ENCODE data around the gene ITGBL1. TPM values are rescaled to one million over a fixed set of nuclear protein-coding genes. Genes with fewer than 3 reads are reported as not detected.

Gene ITGBL1
- polyA plus RNA-seq, 1 experiment, result 73.7 TPM

DNA sequence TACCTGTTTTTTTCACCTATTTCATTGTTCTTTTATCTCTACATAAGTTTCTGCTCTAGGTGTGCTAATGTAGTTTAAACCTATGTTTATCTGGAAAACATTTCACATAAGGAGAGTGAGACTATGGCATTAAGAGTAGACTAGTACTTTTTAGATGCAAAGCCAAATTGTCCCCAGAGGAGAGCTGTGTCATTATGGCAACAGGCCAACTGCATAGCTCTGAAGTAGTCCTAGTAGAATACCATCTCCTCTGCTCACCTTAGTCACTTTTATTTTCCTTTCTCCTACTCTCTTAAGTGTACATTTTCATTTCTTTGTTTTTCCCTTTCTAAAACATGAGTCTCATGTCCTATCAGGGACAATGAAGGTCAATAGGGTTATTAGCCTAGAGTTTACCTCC, 123.1 kb downstream of the ITGBL1 start:
- CTCF ChIA-PET, result no interaction called here
- H3K36me3 ChIP-seq (ENCODE audit: control insufficient read depth, insufficient read depth, low read length), result no peaks in the 10 kb centered on the region
- TF ChIP-seq, protein P1, sequence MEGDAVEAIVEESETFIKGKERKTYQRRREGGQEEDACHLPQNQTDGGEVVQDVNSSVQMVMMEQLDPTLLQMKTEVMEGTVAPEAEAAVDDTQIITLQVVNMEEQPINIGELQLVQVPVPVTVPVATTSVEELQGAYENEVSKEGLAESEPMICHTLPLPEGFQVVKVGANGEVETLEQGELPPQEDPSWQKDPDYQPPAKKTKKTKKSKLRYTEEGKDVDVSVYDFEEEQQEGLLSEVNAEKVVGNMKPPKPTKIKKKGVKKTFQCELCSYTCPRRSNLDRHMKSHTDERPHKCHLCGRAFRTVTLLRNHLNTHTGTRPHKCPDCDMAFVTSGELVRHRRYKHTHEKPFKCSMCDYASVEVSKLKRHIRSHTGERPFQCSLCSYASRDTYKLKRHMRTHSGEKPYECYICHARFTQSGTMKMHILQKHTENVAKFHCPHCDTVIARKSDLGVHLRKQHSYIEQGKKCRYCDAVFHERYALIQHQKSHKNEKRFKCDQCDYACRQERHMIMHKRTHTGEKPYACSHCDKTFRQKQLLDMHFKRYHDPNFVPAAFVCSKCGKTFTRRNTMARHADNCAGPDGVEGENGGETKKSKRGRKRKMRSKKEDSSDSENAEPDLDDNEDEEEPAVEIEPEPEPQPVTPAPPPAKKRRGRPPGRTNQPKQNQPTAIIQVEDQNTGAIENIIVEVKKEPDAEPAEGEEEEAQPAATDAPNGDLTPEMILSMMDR (IDR thresholded peaks at IDR 0.05; ENCODE audit: insufficient read depth, low read depth, low read length), result no peak
- no peak for DNase-seq (ENCODE audit: low read depth)
- POLR2A ChIA-PET, result no interaction called here
- H3K4me3 ChIP-seq (ENCODE audit: low read depth, low read length), result no peak overlapping the region
- H3K27me3 ChIP-seq (ENCODE audit: control insufficient read depth, insufficient read depth, low read length), result no peaks in the 10 kb centered on the region

- POLR2A ChIA-PET, result no interaction called here
- Histone ChIP-seq H3K36me3 (ENCODE audit: control insufficient read depth, insufficient read depth, low read length) (no peaks in the 10 kb centered on the region), H3K27me3 (ENCODE audit: control insufficient read depth, insufficient read depth, low read length) (no peaks in the 10 kb centered on the region), H3K4me3 (ENCODE audit: low read depth, low read length) (no peak overlapping the region)
- no peak for DNase-seq (ENCODE audit: low read depth)
- CTCF ChIA-PET, result no interaction called here
- TF ChIP-seq, protein P1 (IDR thresholded peaks at IDR 0.05; ENCODE audit: insufficient read depth, low read depth, low read length), result no peak
These were observed 124.0 kb downstream of the ITGBL1 start for GRCh38 chr13:101576455-101576854.

DNA sequence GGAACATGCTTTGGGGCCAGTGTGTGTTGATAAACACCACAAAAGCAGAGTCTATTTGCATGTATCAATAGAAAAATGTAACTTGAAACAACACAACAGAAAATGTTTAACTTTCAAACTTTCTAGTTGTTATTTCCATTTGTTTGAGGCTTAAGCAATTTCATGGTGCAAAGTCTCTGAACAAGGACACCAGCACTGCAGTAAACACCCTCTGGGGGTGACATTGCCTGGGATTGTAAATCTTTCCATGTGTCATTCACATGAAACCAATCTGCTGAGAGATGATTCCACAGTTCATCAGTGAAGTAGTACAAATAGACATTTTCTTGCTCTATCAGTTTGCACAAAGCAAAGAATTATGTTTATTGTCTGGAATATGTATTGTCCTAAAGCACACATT, 124.5 kb downstream of the ITGBL1 start:
- H3K27me3 ChIP-seq (ENCODE audit: control insufficient read depth, insufficient read depth, low read length), result no peaks in the 10 kb centered on the region
- TF ChIP-seq, protein P1 (IDR thresholded peaks at IDR 0.05; ENCODE audit: insufficient read depth, low read depth, low read length), result no peak
- H3K36me3 ChIP-seq (ENCODE audit: control insufficient read depth, insufficient read depth, low read length), result no peaks in the 10 kb centered on the region
- no peak for DNase-seq (ENCODE audit: low read depth)
- no peak overlapping the region for H3K4me3 ChIP-seq (ENCODE audit: low read depth, low read length)
- ChIA-PET POLR2A (no interaction called here), CTCF (no interaction called here)

DNA sequence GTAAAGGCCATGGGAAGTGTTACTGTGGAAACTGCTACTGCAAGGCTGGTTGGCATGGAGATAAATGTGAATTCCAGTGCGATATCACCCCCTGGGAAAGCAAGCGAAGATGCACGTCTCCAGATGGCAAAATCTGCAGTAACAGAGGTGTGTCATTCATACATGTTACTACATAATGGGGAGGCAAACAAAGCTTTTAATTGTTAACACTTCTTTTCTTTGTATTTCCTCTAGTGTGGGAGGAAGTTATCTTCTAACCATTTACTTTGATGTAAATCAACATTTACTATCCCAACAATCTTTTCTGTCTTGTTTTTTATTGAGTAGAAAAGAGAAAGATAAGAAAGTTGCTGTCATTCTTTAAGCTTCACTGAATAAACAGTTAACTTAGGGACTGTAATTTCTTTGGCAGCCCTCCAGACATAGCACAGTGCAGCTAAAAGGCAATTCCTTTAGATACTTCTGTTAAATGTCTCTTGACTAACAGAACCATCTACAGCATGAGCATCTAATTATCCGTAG, 126.9 kb downstream of the ITGBL1 start:
- POLR2A ChIA-PET, result interaction anchor here (0.6 kb wide), 1 partner anchor 448 kb away, joined by 3 read pairs; no protein-coding TSS in a partner anchor
- no peak for DNase-seq (ENCODE audit: low read depth)
- H3K27me3 ChIP-seq (ENCODE audit: control insufficient read depth, insufficient read depth, low read length), result no peaks in the 10 kb centered on the region
- H3K4me3 ChIP-seq (ENCODE audit: low read depth, low read length), result no peak overlapping the region
- H3K36me3 ChIP-seq (ENCODE audit: control insufficient read depth, insufficient read depth, low read length), result no peaks in the 10 kb centered on the region
- CTCF ChIA-PET, result no interaction called here
- TF ChIP-seq, protein P1 (IDR thresholded peaks at IDR 0.05; ENCODE audit: insufficient read depth, low read depth, low read length), result no peak

DNA sequence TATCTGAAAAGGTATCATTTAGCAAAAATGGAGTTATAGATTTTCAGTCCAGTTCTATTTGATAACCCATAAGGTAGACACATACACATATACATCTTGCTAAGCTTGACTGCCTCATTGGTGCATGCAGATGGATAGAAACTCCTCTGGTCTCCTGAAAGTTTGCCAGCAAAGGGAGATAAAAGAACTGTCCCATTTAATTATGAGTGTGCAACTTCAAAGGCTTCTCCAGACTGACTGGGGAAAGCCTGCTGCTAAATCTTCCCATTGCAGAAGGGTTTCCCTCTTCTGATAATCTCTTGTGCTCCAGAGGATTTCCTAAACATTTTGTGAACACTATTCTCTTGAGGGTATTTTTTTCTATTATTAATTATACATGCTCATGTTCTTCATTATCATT, 131.9 kb downstream of the ITGBL1 start:
- CTCF ChIA-PET, result interaction anchor here (0.5 kb wide), 1 partner anchor 1078 kb away, joined by 3 read pairs; no protein-coding TSS in a partner anchor
- Histone ChIP-seq H3K4me3 (ENCODE audit: low read depth, low read length) (no peak overlapping the region), H3K36me3 (ENCODE audit: control insufficient read depth, insufficient read depth, low read length) (no peaks in the 10 kb centered on the region), H3K27me3 (ENCODE audit: control insufficient read depth, insufficient read depth, low read length) (no peaks in the 10 kb centered on the region)
- POLR2A ChIA-PET, result no interaction called here
- DNase-seq (ENCODE audit: low read depth), result no peak
- TF ChIP-seq, protein P1 (IDR thresholded peaks at IDR 0.05; ENCODE audit: insufficient read depth, low read depth, low read length), result no peak
